Effector memory CD8-positive, alpha-beta T cell (primary cell): ENCODE data around the gene HAUS7.

Source experiments
- ATAC-seq: fragments of 150-1000 bp; cut with Tn5 transposase; replicated peaks from 2 replicates; pipeline ENCODE4 v1.10.0; 2021; ENCODE audit warnings: mild to moderate bottlenecking, moderate library complexity
- DNase-seq, 3 experiments: peaks; one replicate each; pipeline ENCODE4 v3.0.0; 2021
- H3K27ac Mint-ChIP-seq, 2 donors: one replicate each; pipeline ENCODE4 v1.8.0; 2022; ENCODE audit warnings: mild to moderate bottlenecking in 2 of 2, mixed read lengths in 2 of 2, moderate library complexity in 2 of 2
- H3K27me3 Mint-ChIP-seq, 2 donors: one replicate each; pipeline ENCODE4 v1.8.0; 2022; ENCODE audit warnings: mixed read lengths in 2 of 2
- H3K36me3 Mint-ChIP-seq: one replicate; pipeline ENCODE4 v1.8.0; 2022; ENCODE audit warnings: mild to moderate bottlenecking, moderate library complexity, mixed read lengths; ENCODE audit not compliant: insufficient read depth
- H3K4me1 Mint-ChIP-seq, 2 donors: one replicate each; pipeline ENCODE4 v1.8.0; 2022; ENCODE audit warnings: low read depth in 2 of 2, mixed read lengths in 2 of 2
- H3K4me3 Mint-ChIP-seq, 2 donors: one replicate each; pipeline ENCODE4 v1.8.0; 2022; ENCODE audit warnings: mild to moderate bottlenecking in 2 of 2, mixed read lengths in 2 of 2, moderate library complexity in 2 of 2
- H3K9me3 Mint-ChIP-seq, 2 donors: one replicate each; pipeline ENCODE4 v1.8.0; 2022; ENCODE audit warnings: mixed read lengths in 2 of 2

HAUS7 gene

GRCh38 chrX:153421856-153422255, 48.5 kb downstream of the HAUS7 start:
- no peaks in the 10 kb centered on the region for H3K9me3 Mint-ChIP-seq
- H3K4me1 Mint-ChIP-seq, result peaks cover 0 to 2% of the 10 kb centered on the region in 2 donors
- DNase-seq (no peak), ATAC-seq (no peak)
- H3K27ac Mint-ChIP-seq, result no peak overlapping the region
- H3K4me3 Mint-ChIP-seq, result no peak overlapping the region
- no peaks in the 10 kb centered on the region for H3K27me3 Mint-ChIP-seq
- no peaks in the 10 kb centered on the region for H3K36me3 Mint-ChIP-seq

GRCh38 chrX:153420851-153421599, 49.4 kb downstream of the HAUS7 start:
- DNase-seq (no peak), ATAC-seq (no peak)
- no peak overlapping the region for H3K27ac Mint-ChIP-seq
- H3K4me1 Mint-ChIP-seq, result peaks cover 0 to 2% of the 10 kb centered on the region in 2 donors
- H3K36me3 Mint-ChIP-seq, result no peaks in the 10 kb centered on the region
- H3K4me3 Mint-ChIP-seq, result no peak overlapping the region
- H3K9me3 Mint-ChIP-seq, result no peaks in the 10 kb centered on the region
- H3K27me3 Mint-ChIP-seq, result no peaks in the 10 kb centered on the region

GRCh38 chrX:153417637-153418036, 52.7 kb downstream of the HAUS7 start:
- peaks cover 0 to 4% of the 10 kb centered on the region in 2 donors for H3K4me1 Mint-ChIP-seq
- no peak overlapping the region for H3K27ac Mint-ChIP-seq
- no peaks in the 10 kb centered on the region for H3K9me3 Mint-ChIP-seq
- H3K36me3 Mint-ChIP-seq, result no peaks in the 10 kb centered on the region
- ATAC-seq (no peak), DNase-seq (no peak)
- H3K27me3 Mint-ChIP-seq, result no peaks in the 10 kb centered on the region
- H3K4me3 Mint-ChIP-seq, result no peak overlapping the region

GRCh38 chrX:153416781-153417450, 53.5 kb downstream of the HAUS7 start:
- Mint-ChIP-seq H3K36me3 (no peaks in the 10 kb centered on the region), H3K27me3 (no peaks in the 10 kb centered on the region), H3K4me1 (peaks cover 2 to 11% of the 10 kb centered on the region in 2 donors), H3K9me3 (no peaks in the 10 kb centered on the region), H3K4me3 (no peak overlapping the region), H3K27ac (no peak overlapping the region)
- ATAC-seq, result no peak
- no peak for DNase-seq

- Mint-ChIP-seq H3K9me3 (no peaks in the 10 kb centered on the region), H3K36me3 (no peaks in the 10 kb centered on the region), H3K27me3 (no peaks in the 10 kb centered on the region), H3K4me3 (no peak overlapping the region), H3K4me1 (peaks cover 7 to 15% of the 10 kb centered on the region in 2 donors), H3K27ac (no peak overlapping the region)
- no peak for DNase-seq
- ATAC-seq, result no peak
Measured at GRCh38 chrX:153414856-153415510, 55.4 kb downstream of the HAUS7 start.

- Mint-ChIP-seq H3K4me1 (peaks cover 7 to 15% of the 10 kb centered on the region in 2 donors), H3K27me3 (no peaks in the 10 kb centered on the region), H3K9me3 (no peaks in the 10 kb centered on the region), H3K4me3 (no peak overlapping the region), H3K27ac (no peak overlapping the region), H3K36me3 (no peaks in the 10 kb centered on the region)
- no peak for ATAC-seq
- no peak for DNase-seq
Measured at GRCh38 chrX:153413731-153414130, 56.6 kb downstream of the HAUS7 start.

GRCh38 chrX:153412746-153413720, 57.3 kb downstream of the HAUS7 start:
- no peak for ATAC-seq
- H3K27me3 Mint-ChIP-seq, result no peaks in the 10 kb centered on the region
- peak overlapping the region; percentile 63 to 78 for H3K4me3 Mint-ChIP-seq
- H3K9me3 Mint-ChIP-seq, result no peaks in the 10 kb centered on the region
- H3K4me1 Mint-ChIP-seq, result peaks cover 7 to 13% of the 10 kb centered on the region in 2 donors
- no peak for DNase-seq
- no peaks in the 10 kb centered on the region for H3K36me3 Mint-ChIP-seq
- no peak overlapping the region for H3K27ac Mint-ChIP-seq

GRCh38 chrX:153411988-153412574, 58.3 kb downstream of the HAUS7 start:
- peaks cover 7 to 13% of the 10 kb centered on the region in 2 donors for H3K4me1 Mint-ChIP-seq
- no peaks in the 10 kb centered on the region for H3K27me3 Mint-ChIP-seq
- H3K9me3 Mint-ChIP-seq, result no peaks in the 10 kb centered on the region
- DNase-seq, result no peak
- peak overlapping the region; percentile 83 to 85 for H3K27ac Mint-ChIP-seq
- H3K36me3 Mint-ChIP-seq, result no peaks in the 10 kb centered on the region
- peak overlapping the region; percentile 63 to 78 for H3K4me3 Mint-ChIP-seq
- ATAC-seq, result no peak

GRCh38 chrX:153411255-153411987, 59.0 kb downstream of the HAUS7 start, which contains the start of gene ZFP92:
ZFP92 (plus strand) TSS chrX:153411472; CDS start chrX:153418323, 6,851 bp downstream.
- no peaks in the 10 kb centered on the region for H3K27me3 Mint-ChIP-seq
- H3K36me3 Mint-ChIP-seq, result no peaks in the 10 kb centered on the region
- peaks cover 7 to 13% of the 10 kb centered on the region in 2 donors for H3K4me1 Mint-ChIP-seq
- DNase-seq (peak in 2 of 3 experiments; percentile 18 to 29), ATAC-seq (peak; percentile 84)
- peak within 1 kb of the TSS; percentile 83 to 85 for H3K27ac Mint-ChIP-seq
- H3K4me3 Mint-ChIP-seq, result peak within 1 kb of the TSS; percentile 63 to 78
- no peaks in the 10 kb centered on the region for H3K9me3 Mint-ChIP-seq

- H3K4me1 Mint-ChIP-seq, result peaks cover 7 to 13% of the 10 kb centered on the region in 2 donors
- H3K4me3 Mint-ChIP-seq, result peak overlapping the region; percentile 63 to 78
- no peak for ATAC-seq
- H3K27me3 Mint-ChIP-seq, result no peaks in the 10 kb centered on the region
- DNase-seq, result no peak
- H3K9me3 Mint-ChIP-seq, result no peaks in the 10 kb centered on the region
- no peaks in the 10 kb centered on the region for H3K36me3 Mint-ChIP-seq
- peak overlapping the region in 1 of 2 donors; percentile 60 for H3K27ac Mint-ChIP-seq
Measured at GRCh38 chrX:153410888-153411254, 59.5 kb downstream of the HAUS7 start.

GRCh38 chrX:153410373-153410772, 60.0 kb downstream of the HAUS7 start:
- ATAC-seq (no peak), DNase-seq (no peak)
- Mint-ChIP-seq H3K36me3 (no peaks in the 10 kb centered on the region), H3K27me3 (no peaks in the 10 kb centered on the region), H3K27ac (no peak overlapping the region), H3K4me3 (no peak overlapping the region), H3K4me1 (peaks cover 7 to 13% of the 10 kb centered on the region in 2 donors), H3K9me3 (no peaks in the 10 kb centered on the region)

- ATAC-seq, result no peak
- H3K9me3 Mint-ChIP-seq, result no peaks in the 10 kb centered on the region
- H3K4me3 Mint-ChIP-seq, result no peak overlapping the region
- no peaks in the 10 kb centered on the region for H3K27me3 Mint-ChIP-seq
- no peaks in the 10 kb centered on the region for H3K36me3 Mint-ChIP-seq
- no peak for DNase-seq
- H3K4me1 Mint-ChIP-seq, result peaks cover 7 to 13% of the 10 kb centered on the region in 2 donors
- H3K27ac Mint-ChIP-seq, result no peak overlapping the region
Measured at GRCh38 chrX:153409414-153410101, 60.8 kb downstream of the HAUS7 start.
